ENCODE measurements around the gene IBA57. TPM values are rescaled to one million over a fixed set of nuclear protein-coding genes. Genes with fewer than 3 reads are reported as not detected.

The IBA57 gene
- polyA plus RNA-seq, 2 donors: 1.5 to 3.5 TPM

DNA sequence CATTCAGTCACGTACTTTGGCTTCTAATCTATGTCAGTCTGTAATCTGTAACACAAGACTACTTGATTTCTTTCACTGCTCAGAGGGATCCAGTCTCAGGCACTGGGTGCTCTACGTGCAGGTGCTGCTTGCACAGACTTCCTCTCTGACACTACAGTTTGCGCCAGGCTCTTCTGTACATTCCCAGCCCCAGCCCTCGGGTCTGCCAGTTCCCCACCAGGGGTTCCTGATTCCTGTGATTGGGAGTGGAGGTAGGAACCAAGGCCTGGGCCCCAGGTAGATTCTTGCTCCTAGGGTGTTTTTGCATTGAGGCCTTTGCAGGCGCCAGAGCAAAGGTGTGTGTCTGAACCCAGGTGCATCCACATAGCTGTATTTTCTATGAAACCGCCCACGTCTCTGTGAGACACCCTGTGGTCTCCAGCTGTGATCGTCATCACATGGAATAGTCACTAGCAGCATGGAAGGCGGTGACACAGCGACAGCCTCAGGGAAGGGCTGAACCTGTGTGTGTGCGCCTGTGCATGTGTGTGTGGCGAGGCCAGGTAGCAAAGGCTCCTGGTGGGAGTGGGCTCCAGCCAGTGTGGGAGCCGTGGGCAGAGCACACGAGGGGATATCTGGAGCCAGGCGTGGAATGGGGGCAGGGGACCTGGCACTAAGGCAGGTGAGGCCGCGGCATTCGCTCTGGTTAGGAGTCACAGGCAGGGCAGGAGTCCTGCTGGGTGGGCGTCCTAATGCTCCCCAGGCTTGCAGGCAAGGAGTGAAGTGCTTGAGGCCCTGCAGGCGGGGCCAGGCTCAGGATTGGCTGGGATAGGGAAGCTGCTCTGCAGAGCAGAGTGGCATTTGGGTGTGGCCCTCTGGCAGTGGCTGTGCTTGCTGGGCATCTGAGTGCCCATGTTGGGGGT is 10.7 kb upstream of the IBA57 start:
- Histone ChIP-seq H3K36me3 (ENCODE audit: control insufficient read depth in 2 of 2, insufficient read depth in 2 of 2, low read length in 1 of 2) (no peaks in the 10 kb centered on the region), H3K27me3 (ENCODE audit: control insufficient read depth in 1 of 2, insufficient read depth in 2 of 2, low read length in 2 of 2) (no peaks in the 10 kb centered on the region), H3K27ac (ENCODE audit: low read depth in 2 of 2, low read length in 1 of 2) (no peak overlapping the region), H3K4me1 (ENCODE audit: control insufficient read depth in 2 of 2, insufficient read depth in 2 of 2, low read length in 1 of 2) (peaks cover 6 to 24% of the 10 kb centered on the region in 2 donors), H3K9me3 (ENCODE audit: control insufficient read depth in 2 of 2, insufficient read depth in 1 of 2, low read depth in 1 of 2, low read length in 1 of 2) (no peaks in the 10 kb centered on the region), H3K4me3 (ENCODE audit: low read depth in 1 of 2, low read length in 2 of 2) (no peak overlapping the region)
- WGBS, 2 donors: 65 to 75% methylated on average over 19 to 20 of the region's 20 CpGs

- Histone ChIP-seq H3K27ac (ENCODE audit: low read depth in 2 of 2, low read length in 1 of 2) (no peak overlapping the region), H3K27me3 (ENCODE audit: control insufficient read depth in 1 of 2, insufficient read depth in 2 of 2, low read length in 2 of 2) (no peaks in the 10 kb centered on the region), H3K4me3 (ENCODE audit: low read depth in 1 of 2, low read length in 2 of 2) (no peak overlapping the region), H3K36me3 (ENCODE audit: control insufficient read depth in 2 of 2, insufficient read depth in 2 of 2, low read length in 1 of 2) (no peaks in the 10 kb centered on the region), H3K9me3 (ENCODE audit: control insufficient read depth in 2 of 2, insufficient read depth in 1 of 2, low read depth in 1 of 2, low read length in 1 of 2) (no peaks in the 10 kb centered on the region), H3K4me1 (ENCODE audit: control insufficient read depth in 2 of 2, insufficient read depth in 2 of 2, low read length in 1 of 2) (peaks cover 12 to 26% of the 10 kb centered on the region in 2 donors)
- WGBS, 2 donors: 84 to 89% methylated on average over 16 of the region's 16 CpGs
Observed at GRCh38 chr1:228155596-228156514, 9.7 kb upstream of the IBA57 start.

DNA sequence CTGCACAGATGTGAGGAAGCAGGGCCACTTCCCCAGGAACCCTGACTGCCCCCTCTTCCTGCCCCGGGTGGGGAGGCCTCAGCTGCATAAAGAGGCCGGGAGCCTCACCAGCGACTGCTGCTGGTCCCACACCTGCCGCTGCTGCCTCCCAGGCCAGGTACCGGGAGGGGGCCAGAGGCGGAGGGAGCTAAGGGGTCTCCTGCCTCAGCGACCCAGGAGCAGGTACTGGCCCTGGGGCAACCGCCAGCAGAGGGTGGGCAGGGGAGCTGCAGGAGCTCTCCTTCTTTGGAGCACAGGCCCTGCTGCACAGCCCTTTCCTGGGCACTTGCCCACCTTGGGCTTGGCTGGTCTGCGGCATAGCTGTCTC is 9.1 kb upstream of the IBA57 start:
- no peaks in the 10 kb centered on the region for H3K27me3 ChIP-seq (ENCODE audit: control insufficient read depth in 1 of 2, insufficient read depth in 2 of 2, low read length in 2 of 2)
- H3K4me1 ChIP-seq (ENCODE audit: control insufficient read depth in 2 of 2, insufficient read depth in 2 of 2, low read length in 1 of 2): peaks cover 12 to 19% of the 10 kb centered on the region in 2 donors
- H3K4me3 ChIP-seq (ENCODE audit: low read depth in 1 of 2, low read length in 2 of 2): no peak overlapping the region
- H3K9me3 ChIP-seq (ENCODE audit: control insufficient read depth in 2 of 2, insufficient read depth in 1 of 2, low read depth in 1 of 2, low read length in 1 of 2): no peaks in the 10 kb centered on the region
- no peak overlapping the region for H3K27ac ChIP-seq (ENCODE audit: low read depth in 2 of 2, low read length in 1 of 2)
- H3K36me3 ChIP-seq (ENCODE audit: control insufficient read depth in 2 of 2, insufficient read depth in 2 of 2, low read length in 1 of 2): no peaks in the 10 kb centered on the region
- WGBS, 2 donors: 54 to 71% methylated on average over 9 of the region's 9 CpGs

DNA sequence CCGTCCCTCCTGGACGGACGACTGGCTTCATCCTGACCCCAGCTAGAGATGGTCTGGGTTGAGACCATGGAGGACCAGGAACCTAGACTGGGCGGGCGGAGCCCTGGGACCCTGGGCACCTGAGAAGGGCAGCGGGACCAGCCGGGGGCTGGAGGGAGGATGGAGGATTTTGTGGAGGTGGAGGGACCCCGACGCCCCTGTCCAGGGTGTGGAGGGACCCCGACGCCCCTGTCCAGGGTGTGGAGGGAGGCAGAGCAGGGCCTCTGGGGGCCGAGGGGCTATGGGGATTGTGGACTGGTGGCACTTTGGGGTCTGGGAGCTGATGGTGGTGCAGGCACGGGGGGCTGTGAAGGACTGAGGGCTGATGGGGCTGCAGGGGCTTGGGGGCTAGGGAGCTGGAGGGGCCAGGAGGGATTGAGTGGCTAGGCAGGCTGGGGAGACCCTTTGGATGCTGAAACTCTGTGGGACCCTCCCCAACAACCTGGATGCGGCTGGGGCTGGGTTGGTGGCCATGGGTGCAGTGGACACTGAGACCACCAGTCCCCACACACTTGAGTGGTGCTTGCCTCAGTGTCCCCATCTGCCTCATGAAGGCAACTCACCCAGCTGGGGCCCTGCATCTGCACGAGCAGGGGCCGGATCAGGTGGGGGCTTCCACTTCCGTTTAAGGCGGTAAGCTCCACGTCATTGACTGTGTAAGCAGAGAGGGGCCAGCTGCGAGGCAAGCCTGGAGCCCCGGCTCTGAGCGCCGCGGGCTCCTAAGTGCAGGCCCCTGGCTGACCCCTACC is 8.5 kb upstream of the IBA57 start:
- Histone ChIP-seq H3K4me1 (ENCODE audit: control insufficient read depth in 2 of 2, insufficient read depth in 2 of 2, low read length in 1 of 2) (peaks cover 16 to 22% of the 10 kb centered on the region in 2 donors), H3K4me3 (ENCODE audit: low read depth in 1 of 2, low read length in 2 of 2) (no peak overlapping the region), H3K27ac (ENCODE audit: low read depth in 2 of 2, low read length in 1 of 2) (no peak overlapping the region), H3K9me3 (ENCODE audit: control insufficient read depth in 2 of 2, insufficient read depth in 1 of 2, low read depth in 1 of 2, low read length in 1 of 2) (no peaks in the 10 kb centered on the region), H3K36me3 (ENCODE audit: control insufficient read depth in 2 of 2, insufficient read depth in 2 of 2, low read length in 1 of 2) (no peaks in the 10 kb centered on the region), H3K27me3 (ENCODE audit: control insufficient read depth in 1 of 2, insufficient read depth in 2 of 2, low read length in 2 of 2) (no peaks in the 10 kb centered on the region)
- 70 to 74% methylated on average over 24 of the region's 24 CpGs for WGBS, 2 donors

DNA sequence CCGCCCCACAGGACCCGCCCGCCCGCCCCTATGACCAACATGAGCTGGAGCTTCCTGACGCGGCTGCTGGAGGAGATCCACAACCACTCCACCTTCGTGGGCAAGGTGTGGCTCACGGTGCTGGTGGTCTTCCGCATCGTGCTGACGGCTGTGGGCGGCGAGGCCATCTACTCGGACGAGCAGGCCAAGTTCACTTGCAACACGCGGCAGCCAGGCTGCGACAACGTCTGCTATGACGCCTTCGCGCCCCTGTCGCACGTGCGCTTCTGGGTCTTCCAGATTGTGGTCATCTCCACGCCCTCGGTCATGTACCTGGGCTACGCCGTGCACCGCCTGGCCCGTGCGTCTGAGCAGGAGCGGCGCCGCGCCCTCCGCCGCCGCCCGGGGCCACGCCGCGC is 7.9 kb upstream of the IBA57 start:
- peaks cover 19 to 28% of the 10 kb centered on the region in 2 donors for H3K4me1 ChIP-seq (ENCODE audit: control insufficient read depth in 2 of 2, insufficient read depth in 2 of 2, low read length in 1 of 2)
- no peak overlapping the region for H3K27ac ChIP-seq (ENCODE audit: low read depth in 2 of 2, low read length in 1 of 2)
- no peak overlapping the region for H3K4me3 ChIP-seq (ENCODE audit: low read depth in 1 of 2, low read length in 2 of 2)
- no peaks in the 10 kb centered on the region for H3K36me3 ChIP-seq (ENCODE audit: control insufficient read depth in 2 of 2, insufficient read depth in 2 of 2, low read length in 1 of 2)
- WGBS, 2 donors: 66 to 70% methylated on average over 43 of the region's 43 CpGs
- H3K27me3 ChIP-seq (ENCODE audit: control insufficient read depth in 1 of 2, insufficient read depth in 2 of 2, low read length in 2 of 2): no peaks in the 10 kb centered on the region
- no peaks in the 10 kb centered on the region for H3K9me3 ChIP-seq (ENCODE audit: control insufficient read depth in 2 of 2, insufficient read depth in 1 of 2, low read depth in 1 of 2, low read length in 1 of 2)

DNA sequence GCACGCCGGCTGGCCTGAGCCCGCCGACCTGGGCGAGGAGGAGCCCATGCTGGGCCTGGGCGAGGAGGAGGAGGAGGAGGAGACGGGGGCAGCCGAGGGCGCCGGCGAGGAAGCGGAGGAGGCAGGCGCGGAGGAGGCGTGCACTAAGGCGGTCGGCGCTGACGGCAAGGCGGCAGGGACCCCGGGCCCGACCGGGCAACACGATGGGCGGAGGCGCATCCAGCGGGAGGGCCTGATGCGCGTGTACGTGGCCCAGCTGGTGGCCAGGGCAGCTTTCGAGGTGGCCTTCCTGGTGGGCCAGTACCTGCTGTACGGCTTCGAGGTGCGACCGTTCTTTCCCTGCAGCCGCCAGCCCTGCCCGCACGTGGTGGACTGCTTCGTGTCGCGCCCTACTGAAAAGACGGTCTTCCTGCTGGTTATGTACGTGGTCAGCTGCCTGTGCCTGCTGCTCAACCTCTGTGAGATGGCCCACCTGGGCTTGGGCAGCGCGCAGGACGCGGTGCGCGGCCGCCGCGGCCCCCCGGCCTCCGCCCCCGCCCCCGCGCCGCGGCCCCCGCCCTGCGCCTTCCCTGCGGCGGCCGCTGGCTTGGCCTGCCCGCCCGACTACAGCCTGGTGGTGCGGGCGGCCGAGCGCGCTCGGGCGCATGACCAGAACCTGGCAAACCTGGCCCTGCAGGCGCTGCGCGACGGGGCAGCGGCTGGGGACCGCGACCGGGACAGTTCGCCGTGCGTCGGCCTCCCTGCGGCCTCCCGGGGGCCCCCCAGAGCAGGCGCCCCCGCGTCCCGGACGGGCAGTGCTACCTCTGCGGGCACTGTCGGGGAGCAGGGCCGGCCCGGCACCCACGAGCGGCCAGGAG is 7.2 kb upstream of the IBA57 start:
- Histone ChIP-seq H3K27me3 (ENCODE audit: control insufficient read depth in 1 of 2, insufficient read depth in 2 of 2, low read length in 2 of 2) (no peaks in the 10 kb centered on the region), H3K4me1 (ENCODE audit: control insufficient read depth in 2 of 2, insufficient read depth in 2 of 2, low read length in 1 of 2) (peaks cover 23 to 34% of the 10 kb centered on the region in 2 donors), H3K9me3 (ENCODE audit: control insufficient read depth in 2 of 2, insufficient read depth in 1 of 2, low read depth in 1 of 2, low read length in 1 of 2) (no peaks in the 10 kb centered on the region), H3K36me3 (ENCODE audit: control insufficient read depth in 2 of 2, insufficient read depth in 2 of 2, low read length in 1 of 2) (no peaks in the 10 kb centered on the region), H3K27ac (ENCODE audit: low read depth in 2 of 2, low read length in 1 of 2) (no peak overlapping the region), H3K4me3 (ENCODE audit: low read depth in 1 of 2, low read length in 2 of 2) (no peak overlapping the region)
- WGBS, 2 donors: 49 to 51% methylated on average over 80 to 98 of the region's 98 CpGs

DNA sequence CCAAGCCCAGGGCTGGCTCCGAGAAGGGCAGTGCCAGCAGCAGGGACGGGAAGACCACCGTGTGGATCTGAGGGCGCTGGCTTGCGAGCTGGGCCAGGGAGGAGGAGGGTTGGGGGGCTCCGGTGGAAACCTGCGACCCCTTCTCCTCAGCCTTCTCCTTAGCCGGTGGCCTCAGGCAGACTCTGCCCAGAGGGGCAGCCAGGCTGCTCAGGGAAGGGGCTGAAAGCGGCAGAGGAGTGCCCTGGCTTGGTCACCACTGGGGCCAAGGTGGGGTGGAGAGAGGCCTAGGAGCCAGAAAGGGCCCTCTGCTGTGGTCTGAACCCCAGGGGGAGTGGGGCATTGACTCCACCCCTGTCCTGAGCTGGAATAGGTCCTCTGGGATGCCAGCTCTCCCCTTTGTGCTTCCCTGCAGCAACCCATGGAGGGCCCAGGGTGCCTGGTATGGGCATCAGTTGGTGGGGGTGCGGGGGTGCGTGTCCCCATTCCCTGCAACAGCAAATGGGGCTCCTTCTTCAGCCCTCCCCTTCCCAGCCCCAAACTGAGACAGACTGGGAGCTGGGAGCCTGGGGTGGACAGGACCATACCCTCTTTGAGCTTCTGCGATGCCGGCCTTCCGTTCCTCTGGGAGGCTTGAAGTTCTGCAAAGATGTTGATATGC is 6.5 kb upstream of the IBA57 start:
- Histone ChIP-seq H3K4me1 (ENCODE audit: control insufficient read depth in 2 of 2, insufficient read depth in 2 of 2, low read length in 1 of 2) (peaks cover 24 to 35% of the 10 kb centered on the region in 2 donors), H3K36me3 (ENCODE audit: control insufficient read depth in 2 of 2, insufficient read depth in 2 of 2, low read length in 1 of 2) (no peaks in the 10 kb centered on the region), H3K27me3 (ENCODE audit: control insufficient read depth in 1 of 2, insufficient read depth in 2 of 2, low read length in 2 of 2) (no peaks in the 10 kb centered on the region), H3K4me3 (ENCODE audit: low read depth in 1 of 2, low read length in 2 of 2) (no peak overlapping the region), H3K9me3 (ENCODE audit: control insufficient read depth in 2 of 2, insufficient read depth in 1 of 2, low read depth in 1 of 2, low read length in 1 of 2) (no peaks in the 10 kb centered on the region), H3K27ac (ENCODE audit: low read depth in 2 of 2, low read length in 1 of 2) (no peak overlapping the region)
- WGBS, 2 donors: 83 to 86% methylated on average over 11 to 14 of the region's 14 CpGs

- H3K27ac ChIP-seq (ENCODE audit: low read depth in 2 of 2, low read length in 1 of 2): no peak overlapping the region
- H3K4me1 ChIP-seq (ENCODE audit: control insufficient read depth in 2 of 2, insufficient read depth in 2 of 2, low read length in 1 of 2): peaks cover 23 to 29% of the 10 kb centered on the region in 2 donors
- H3K9me3 ChIP-seq (ENCODE audit: control insufficient read depth in 2 of 2, insufficient read depth in 1 of 2, low read depth in 1 of 2, low read length in 1 of 2): no peaks in the 10 kb centered on the region
- WGBS, 2 donors: 63 to 69% methylated on average over 15 of the region's 15 CpGs
- H3K27me3 ChIP-seq (ENCODE audit: control insufficient read depth in 1 of 2, insufficient read depth in 2 of 2, low read length in 2 of 2): no peaks in the 10 kb centered on the region
- no peaks in the 10 kb centered on the region for H3K36me3 ChIP-seq (ENCODE audit: control insufficient read depth in 2 of 2, insufficient read depth in 2 of 2, low read length in 1 of 2)
- H3K4me3 ChIP-seq (ENCODE audit: low read depth in 1 of 2, low read length in 2 of 2): no peak overlapping the region
Observed at GRCh38 chr1:228160201-228160761, 5.3 kb upstream of the IBA57 start.
